Measurements from ENCODE around the gene ATP10D. TPM values are rescaled to one million over a fixed set of nuclear protein-coding genes. Genes with fewer than 3 reads are reported as not detected.

Gene ATP10D
- total RNA-seq, 1 experiment from 2014 or later: 5.1 TPM

Other genes starting within 250 kb of the ATP10D start
- 19.9 TPM for gene COMMD8, start 21.6 kb upstream of the ATP10D start, total RNA-seq (2021; ENCODE audit: unreplicated experiment)

All from HCT116 (cell line).